ENCODE data around the gene MSH4.
A peak's percentile ranks its signal among the peaks of the same experiment; 100 is the strongest.
"Not testable (repeated sequence)": the region's sequence is repeated elsewhere in the genome, so short reads cannot be mapped to it uniquely, and the experiment has no call there.

MSH4 gene

DNA sequence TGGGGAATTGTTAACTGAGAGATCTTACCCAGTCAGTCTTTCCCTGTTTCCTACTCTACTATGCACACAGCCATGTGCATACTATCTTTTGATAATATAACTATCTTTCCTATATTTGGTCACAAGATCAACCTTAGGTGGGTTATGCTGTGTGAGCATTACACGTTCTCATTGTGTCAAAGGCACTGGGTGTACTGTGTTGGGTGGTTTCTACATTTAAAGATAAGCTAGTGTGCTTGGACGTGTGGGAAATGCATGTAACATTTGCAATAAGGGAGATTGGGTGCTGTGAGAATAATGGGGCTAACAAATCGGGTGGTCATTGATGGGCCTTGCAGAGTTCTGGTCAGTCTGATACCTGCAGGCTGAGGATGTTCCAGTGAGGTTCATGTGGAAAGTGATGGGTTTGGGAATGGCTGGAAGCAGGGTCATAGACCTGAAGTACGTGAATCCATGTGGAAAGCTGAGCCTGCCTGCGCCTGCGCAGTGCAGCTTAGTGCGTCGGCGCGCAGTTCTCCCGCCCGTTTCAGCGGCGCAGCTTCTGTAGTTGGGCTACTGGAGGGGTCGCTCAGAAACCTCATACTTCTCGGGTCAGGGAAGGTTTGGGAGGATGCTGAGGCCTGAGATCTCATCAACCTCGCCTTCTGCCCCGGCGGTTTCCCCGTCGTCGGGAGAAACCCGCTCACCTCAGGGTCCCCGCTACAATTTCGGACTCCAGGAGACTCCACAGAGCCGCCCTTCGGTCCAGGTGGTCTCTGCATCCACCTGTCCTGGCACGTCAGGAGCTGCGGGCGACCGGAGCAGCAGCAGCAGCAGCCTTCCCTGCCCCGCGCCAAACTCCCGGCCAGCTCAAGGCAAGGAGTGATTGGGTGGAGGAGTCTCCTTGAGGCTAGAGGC, at the start of gene MSH4:
Gene MSH4, plus strand, starts transcription at position 507 of the 897 bp plus-strand sequence. Its CDS starts 104 bp downstream, at position 611.
- peak; percentile 13 for DNase-seq (ENCODE audit: low spot score)

DNA sequence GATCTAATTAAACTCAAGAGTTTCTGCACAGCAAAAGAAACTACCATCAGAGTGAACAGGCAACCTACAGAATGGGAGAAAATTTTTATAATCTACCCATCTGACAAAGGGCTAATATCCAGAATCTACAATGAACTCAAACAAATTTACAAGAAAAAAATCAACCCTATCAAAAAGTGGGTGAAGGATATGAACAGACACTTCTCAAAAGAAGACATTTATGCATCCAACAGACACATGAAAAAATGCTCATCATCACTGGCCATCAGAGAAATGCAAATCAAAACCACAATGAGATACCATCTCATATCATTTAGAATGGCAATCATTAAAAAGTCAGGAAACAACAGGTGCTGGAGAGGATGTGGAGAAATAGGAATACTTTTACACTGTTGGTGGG, 39.5 kb upstream of the MSH4 start:
- DNase-seq (ENCODE audit: low spot score), result not testable (repeated sequence)

DNA sequence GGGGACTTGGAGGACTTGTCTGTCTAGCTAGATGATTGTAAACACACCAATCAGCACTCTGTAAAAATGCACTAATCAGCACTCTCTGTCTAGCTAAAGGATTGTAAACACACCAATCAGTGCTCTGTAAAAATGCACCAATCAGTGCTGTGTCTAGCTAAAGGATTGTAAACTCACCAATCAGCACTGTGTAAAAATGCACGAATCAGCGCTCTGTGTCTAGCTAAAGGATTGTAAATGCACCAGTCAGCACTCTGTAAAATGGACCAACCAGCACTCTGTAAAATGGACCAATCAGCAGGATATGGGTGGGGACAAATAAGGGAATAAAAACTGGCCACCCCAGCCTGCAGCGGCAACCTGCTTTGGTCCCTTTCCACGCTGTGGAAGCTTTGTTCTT, 38.1 kb upstream of the MSH4 start:
- not testable (repeated sequence) for DNase-seq (ENCODE audit: low spot score)

- DNase-seq (ENCODE audit: low spot score), result no peak
These were observed 32.5 kb upstream of the MSH4 start for GRCh38 chr1:75764057-75764655.

DNA sequence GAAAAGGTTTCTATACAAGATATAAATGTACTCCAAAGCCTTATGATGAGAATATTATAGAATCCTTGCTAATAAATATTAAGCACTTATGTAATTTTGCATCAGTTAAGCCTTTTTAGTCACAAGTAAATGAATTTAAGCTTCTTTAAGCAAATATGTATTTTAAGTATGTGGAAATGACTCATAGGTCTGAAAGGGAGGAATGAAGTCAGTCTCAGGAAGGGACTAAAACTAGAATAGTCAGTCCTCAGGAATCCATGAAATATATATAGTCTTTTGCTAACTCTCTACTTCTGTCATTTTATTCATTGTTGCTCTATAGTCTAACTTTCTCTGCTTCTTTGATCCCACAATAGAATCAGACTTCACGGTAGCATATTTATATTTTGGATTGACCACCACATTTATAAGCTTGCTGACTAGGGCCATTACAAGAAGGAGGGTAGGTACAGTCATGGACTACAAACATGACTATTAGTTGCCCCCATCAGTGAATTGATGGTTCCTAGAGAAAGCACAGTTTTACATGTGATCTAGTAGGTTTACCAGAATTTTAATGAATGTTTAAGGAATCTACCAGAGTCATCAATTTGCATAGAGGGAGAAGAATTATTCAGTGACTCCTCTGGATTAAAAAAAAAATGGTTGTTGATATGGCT, 30.9 kb upstream of the MSH4 start:
- no peak for DNase-seq (ENCODE audit: low spot score)

- no peak for DNase-seq (ENCODE audit: low spot score)
These were observed 28.7 kb upstream of the MSH4 start for GRCh38 chr1:75768016-75768415.

DNA sequence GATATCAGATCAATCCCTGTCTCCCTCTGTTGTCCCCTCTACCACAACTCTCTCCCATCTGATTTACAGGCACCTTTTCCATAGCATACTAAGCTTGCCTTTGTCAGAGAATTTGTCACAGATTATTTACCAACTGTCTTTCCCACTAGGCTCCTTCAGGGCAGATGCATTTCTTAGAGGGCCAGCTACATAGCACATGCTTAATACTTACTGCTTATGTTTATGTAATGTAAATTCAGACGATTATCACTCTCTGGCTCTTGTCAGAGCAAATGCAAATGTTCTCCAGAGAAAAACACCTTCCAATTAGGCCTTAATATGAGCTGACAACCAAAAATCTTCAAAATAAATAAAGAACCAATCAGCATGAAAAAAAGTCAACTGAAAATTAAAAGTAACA, 25.9 kb upstream of the MSH4 start:
- no peak for DNase-seq (ENCODE audit: low spot score)

- no peak for DNase-seq (ENCODE audit: low spot score)
These were observed 24.7 kb upstream of the MSH4 start for GRCh38 chr1:75771978-75772377.

DNA sequence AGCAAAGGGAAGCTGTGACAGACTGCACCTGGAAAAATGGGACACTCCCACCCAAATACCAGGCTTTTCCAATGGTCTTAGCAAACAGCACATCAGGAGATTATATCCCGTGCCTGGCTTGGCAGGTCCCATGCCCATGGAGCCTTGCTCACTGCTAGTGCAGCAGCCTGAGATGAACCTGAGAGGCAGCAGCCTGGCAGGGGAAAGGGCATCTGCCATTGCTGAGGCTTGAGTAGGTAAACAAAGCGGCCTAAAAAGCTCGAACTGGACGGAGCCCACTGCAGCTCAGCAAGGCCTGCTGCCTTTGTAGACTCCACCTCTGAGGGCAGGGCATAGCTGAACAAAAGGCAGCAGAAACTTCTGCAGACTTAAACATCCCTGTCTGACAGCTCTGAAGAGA, 18.9 kb upstream of the MSH4 start:
- not testable (repeated sequence) for DNase-seq (ENCODE audit: low spot score)

DNA sequence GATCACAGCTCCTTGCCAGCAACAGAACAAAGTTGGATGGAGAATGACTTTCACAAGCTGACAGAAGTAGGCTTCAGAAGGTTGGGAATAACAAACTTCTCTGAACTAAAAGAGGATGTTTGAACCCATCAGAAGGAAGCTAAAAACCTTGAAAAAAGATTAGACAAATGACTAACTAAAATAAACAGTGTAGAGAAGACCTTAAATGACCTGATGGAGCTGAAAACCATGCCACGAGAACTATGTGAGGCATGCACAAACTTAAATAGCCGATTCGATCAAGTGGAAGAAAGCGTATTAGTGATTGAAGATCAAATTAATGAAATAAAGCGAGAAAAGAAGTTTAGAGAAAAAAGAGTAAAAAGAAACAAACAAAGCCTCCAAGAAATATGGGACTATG, 18.0 kb upstream of the MSH4 start:
- DNase-seq (ENCODE audit: low spot score), result not testable (repeated sequence)

DNA sequence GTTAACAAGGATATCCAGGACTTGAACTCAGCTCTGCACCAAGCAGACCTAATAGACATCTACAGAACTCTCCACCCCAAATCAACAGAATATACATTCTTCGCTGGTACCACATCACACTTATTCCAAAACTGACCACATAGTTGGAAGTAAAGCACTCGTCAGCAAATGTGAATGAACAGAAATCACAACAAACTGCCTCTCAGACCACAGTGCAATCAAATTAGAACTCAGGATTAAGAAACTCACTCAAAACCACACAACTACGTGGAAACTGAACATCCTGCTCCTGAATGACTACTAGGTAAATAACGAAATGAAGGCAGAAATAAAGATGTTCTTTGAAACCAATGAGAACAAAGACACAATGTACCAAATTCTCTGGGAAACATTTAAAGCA, 16.5 kb upstream of the MSH4 start:
- DNase-seq (ENCODE audit: low spot score), result not testable (repeated sequence)

GRCh38 chr1:75783920-75784319, 12.8 kb upstream of the MSH4 start:
- not testable (repeated sequence) for DNase-seq (ENCODE audit: low spot score)

GRCh38 chr1:75785320-75785982, 11.2 kb upstream of the MSH4 start:
- no peak for DNase-seq (ENCODE audit: low spot score)

DNA sequence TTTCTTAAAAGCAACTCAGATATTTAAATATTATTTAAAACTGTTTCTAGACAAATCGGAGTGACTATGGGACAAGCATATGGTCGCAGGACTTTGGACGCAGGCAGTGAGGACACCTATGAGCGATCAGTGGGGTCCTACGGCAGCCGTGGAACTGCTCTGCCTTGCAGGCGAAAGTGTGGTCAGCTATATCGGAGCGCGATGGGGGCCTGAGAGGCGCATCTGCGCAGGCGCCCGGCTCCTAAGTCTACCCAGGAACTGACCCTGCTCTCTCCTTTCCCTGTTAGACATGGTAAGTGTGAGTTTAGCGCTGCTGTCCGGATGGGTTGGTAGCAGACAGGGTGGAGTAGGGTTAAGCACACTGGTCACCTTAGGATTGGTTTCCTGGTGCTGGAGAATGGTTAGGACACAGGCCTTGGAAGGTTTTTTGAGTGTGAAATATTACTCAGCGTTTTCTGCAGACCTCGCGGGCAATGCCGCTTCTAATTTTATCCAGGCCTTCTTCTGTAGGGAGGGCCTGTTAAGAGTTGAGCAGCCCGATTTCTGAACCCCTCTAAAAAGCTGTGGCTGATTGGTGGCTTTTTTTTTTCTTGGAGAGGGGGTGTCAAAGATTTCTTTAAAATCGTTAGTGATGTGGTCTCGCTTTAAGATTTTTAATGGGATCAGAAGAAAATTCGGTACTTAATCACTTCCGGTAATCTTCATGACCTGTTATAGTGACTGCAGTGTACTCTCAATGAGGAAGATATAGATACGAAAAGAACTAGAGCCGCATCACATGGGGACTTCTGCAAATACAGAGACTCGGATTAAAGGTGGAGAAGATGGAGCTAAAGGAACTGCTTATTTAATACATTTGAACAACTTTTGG, 10.5 kb upstream of the MSH4 start, which contains the start of gene RABGGTB:
Gene RABGGTB, plus strand, starts transcription at position 274 of the 871 bp plus-strand sequence. Its CDS starts 16 bp downstream, at position 290.
- peak; percentile 94 for DNase-seq (ENCODE audit: low spot score)

DNA sequence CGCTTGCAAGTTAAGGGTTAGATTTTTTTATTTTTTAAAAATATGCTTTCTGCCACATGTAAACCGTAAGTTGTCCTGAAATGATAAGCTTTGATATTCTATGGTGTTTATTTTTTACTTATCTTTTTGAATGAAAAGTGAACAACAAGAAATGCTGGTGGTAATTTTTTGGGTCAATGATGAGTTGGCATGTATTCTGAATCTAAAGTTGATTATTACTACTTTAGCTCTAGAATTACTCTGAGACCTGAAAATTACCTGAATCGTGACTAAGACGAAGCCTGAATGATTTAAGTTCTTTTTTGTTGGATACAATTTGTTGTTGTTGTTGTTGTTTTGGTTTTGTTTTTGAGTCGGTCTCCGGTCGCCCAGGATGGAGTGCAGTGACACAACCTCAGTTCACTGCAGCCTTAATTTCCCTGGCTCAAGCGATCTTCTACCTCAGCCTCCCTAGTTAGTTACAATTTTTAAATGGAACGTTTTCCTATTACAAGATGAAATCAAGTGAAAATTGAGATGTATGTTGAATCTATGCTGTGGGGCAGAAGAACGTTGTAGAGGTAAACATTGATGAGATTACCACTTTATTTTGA, 9.7 kb upstream of the MSH4 start:
- no peak for DNase-seq (ENCODE audit: low spot score)

- no peak for DNase-seq (ENCODE audit: low spot score)
These were observed 9.2 kb upstream of the MSH4 start for GRCh38 chr1:75787524-75787923.

DNA sequence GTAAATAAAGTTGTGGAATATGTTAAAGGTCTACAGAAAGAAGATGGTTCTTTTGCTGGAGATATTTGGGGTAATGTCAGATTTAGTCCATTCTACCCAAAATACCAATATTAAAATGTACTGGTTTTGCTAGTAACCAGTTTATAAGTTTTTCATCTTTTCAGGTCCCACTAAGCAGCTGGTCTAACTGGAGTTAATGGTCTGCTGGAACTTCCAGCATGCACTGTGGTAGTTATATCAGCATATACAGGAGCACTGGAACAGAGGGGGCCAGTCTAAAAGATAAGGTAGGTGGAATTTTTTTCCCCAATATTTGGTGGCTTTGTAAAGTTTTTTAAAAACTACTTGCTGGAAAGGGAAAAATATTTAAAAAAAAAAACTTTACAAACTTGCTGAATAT, 6.7 kb upstream of the MSH4 start:
- no peak for DNase-seq (ENCODE audit: low spot score)

GRCh38 chr1:75791022-75791421, 5.7 kb upstream of the MSH4 start:
- DNase-seq (ENCODE audit: low spot score), result peak; percentile 11

DNA sequence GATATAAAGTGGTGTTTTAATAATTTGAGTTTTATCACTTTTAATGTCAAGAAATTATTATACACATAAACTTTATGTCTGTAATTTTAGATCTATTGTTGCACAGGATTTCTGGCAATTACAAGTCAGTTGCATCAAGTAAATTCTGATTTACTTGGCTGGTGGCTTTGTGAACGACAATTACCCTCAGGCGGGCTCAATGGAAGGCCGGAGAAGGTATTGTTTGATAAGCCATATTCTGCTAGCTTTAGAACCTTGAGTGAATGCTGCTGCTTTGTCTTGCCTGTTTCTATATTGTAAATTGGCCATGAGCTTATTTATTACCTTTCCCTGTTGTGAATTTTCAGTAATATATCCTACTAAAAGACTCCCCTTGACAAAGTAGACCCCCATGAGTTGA, 4.6 kb upstream of the MSH4 start:
- DNase-seq (ENCODE audit: low spot score), result no peak

DNA sequence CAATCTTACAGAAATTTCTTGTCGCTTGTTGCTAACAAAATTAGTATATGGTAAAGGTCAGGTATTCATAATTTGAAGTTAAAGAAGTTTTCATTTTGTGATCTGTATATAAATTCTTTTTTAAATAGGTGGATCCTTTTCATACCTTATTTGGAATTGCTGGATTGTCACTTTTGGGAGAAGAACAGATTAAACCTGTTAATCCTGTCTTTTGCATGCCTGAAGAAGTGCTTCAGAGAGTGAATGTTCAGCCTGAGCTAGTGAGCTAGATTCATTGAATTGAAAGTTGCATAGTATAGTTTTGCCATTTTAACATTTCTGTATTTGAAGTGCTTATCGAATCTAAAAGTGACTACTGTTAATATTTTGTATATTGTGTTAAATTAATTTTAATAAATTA, 2.3 kb upstream of the MSH4 start:
- no peak for DNase-seq (ENCODE audit: low spot score)

DNA sequence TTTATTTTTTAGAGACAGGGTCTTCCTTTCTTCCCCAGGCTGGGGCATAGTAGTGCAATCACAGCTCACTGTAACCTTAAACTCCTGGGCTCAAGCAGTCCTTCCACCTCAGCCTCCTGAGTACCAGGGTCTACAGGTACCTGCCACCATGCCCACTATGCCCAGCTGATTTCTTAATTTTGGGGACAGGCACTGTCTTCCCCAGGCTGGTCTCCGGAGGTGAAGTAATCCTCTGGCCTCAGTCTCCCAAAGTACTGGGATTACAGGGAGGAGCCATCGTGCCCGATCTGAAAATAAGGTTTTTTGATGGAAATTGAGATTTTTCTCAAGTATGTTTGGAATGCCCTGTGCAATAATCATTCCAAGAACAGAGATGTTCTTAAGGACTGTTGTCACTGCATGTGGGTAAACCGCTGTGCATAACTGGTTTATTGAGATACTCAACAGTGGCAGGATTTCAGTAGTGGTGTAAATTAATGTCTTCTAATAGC, 934 bp upstream of the MSH4 start:
- no peak for DNase-seq (ENCODE audit: low spot score)

All from SW480 (cell line).